ENCODE results near the gene GRIN2A. TPM values are rescaled to one million over a fixed set of nuclear protein-coding genes. Genes with fewer than 3 reads are reported as not detected.

GRIN2A gene
- total RNA-seq, 2 donors from 2014 or later = 0.26 to 21.4 TPM

GRCh38 chr16:10003486-10003885 lies 178.7 kb downstream of the GRIN2A start:
- Histone ChIP-seq H3K4me1 (no peaks in the 10 kb centered on the region), H3K27me3 (no peaks in the 10 kb centered on the region), H3K27ac (no peak overlapping the region), H3K9me3 (no peaks in the 10 kb centered on the region), H3K4me3 (no peak overlapping the region), H3K36me3 (replicated peaks in 1 of 2; ENCODE audit: insufficient read depth in 1 of 2, low read depth in 2 of 2) (no peaks in the 10 kb centered on the region)
- DNase-seq = no peak
- ATAC-seq = no peak
- TF ChIP-seq CTCF (IDR thresholded peaks at IDR 0.05) = no peak
- no peak for TF ChIP-seq POLR2A (IDR thresholded peaks at IDR 0.05)
- WGBS, 2 donors = 54 to 67% methylated on average over 2 of the region's 2 CpGs
- intact Hi-C loops (cut with DNase I) = no loop called here

GRCh38 chr16:10001258-10001775 lies 180.9 kb downstream of the GRIN2A start:
- intact Hi-C loops (cut with DNase I) = no loop called here
- DNase-seq (no peak), ATAC-seq (no peak)
- Histone ChIP-seq H3K9me3 (no peaks in the 10 kb centered on the region), H3K4me3 (no peak overlapping the region), H3K36me3 (replicated peaks in 1 of 2; ENCODE audit: insufficient read depth in 1 of 2, low read depth in 2 of 2) (no peaks in the 10 kb centered on the region), H3K4me1 (no peaks in the 10 kb centered on the region), H3K27ac (no peak overlapping the region), H3K27me3 (no peaks in the 10 kb centered on the region)
- TF ChIP-seq CTCF (IDR thresholded peaks at IDR 0.05) (no peak), POLR2A (IDR thresholded peaks at IDR 0.05) (no peak)
- WGBS, 2 donors = 56 to 63% methylated on average over 2 of the region's 2 CpGs

GRCh38 chr16:9996221-9996620 lies 186.0 kb downstream of the GRIN2A start:
- 34 to 41% methylated on average over 5 of the region's 5 CpGs for WGBS, 2 donors
- ATAC-seq (no peak), DNase-seq (no peak)
- TF ChIP-seq POLR2A (IDR thresholded peaks at IDR 0.05) (no peak), CTCF (IDR thresholded peaks at IDR 0.05) (no peak)
- Histone ChIP-seq H3K27me3 (no peaks in the 10 kb centered on the region), H3K27ac (no peak overlapping the region), H3K9me3 (no peaks in the 10 kb centered on the region), H3K4me3 (no peak overlapping the region), H3K4me1 (no peaks in the 10 kb centered on the region), H3K36me3 (replicated peaks in 1 of 2; ENCODE audit: insufficient read depth in 1 of 2, low read depth in 2 of 2) (no peaks in the 10 kb centered on the region)
- intact Hi-C loops (cut with DNase I) = no loop called here

GRCh38 chr16:9992441-9992840 lies 189.8 kb downstream of the GRIN2A start:
- Histone ChIP-seq H3K36me3 (replicated peaks in 1 of 2; ENCODE audit: insufficient read depth in 1 of 2, low read depth in 2 of 2) (no peaks in the 10 kb centered on the region), H3K27me3 (no peaks in the 10 kb centered on the region), H3K9me3 (no peaks in the 10 kb centered on the region), H3K4me1 (no peaks in the 10 kb centered on the region), H3K27ac (no peak overlapping the region), H3K4me3 (no peak overlapping the region)
- no peak for ATAC-seq
- TF ChIP-seq CTCF (IDR thresholded peaks at IDR 0.05) = no peak
- TF ChIP-seq POLR2A (IDR thresholded peaks at IDR 0.05) = no peak
- no peak for DNase-seq
- intact Hi-C loops (cut with DNase I) = no loop called here
- 60 to 78% methylated on average over 7 of the region's 7 CpGs for WGBS, 2 donors

- H3K9me3 ChIP-seq = no peaks in the 10 kb centered on the region
- H3K27me3 ChIP-seq = no peaks in the 10 kb centered on the region
- WGBS, 2 donors = 59 to 73% methylated on average over 1 of the region's 1 CpG
- no peak for DNase-seq
- no peaks in the 10 kb centered on the region for H3K36me3 ChIP-seq (replicated peaks in 1 of 2; ENCODE audit: insufficient read depth in 1 of 2, low read depth in 2 of 2)
- no peaks in the 10 kb centered on the region for H3K4me1 ChIP-seq
- no peak for ATAC-seq
- intact Hi-C loops (cut with DNase I) = no loop called here
- no peak overlapping the region for H3K27ac ChIP-seq
- H3K4me3 ChIP-seq = no peak overlapping the region
- TF ChIP-seq POLR2A (IDR thresholded peaks at IDR 0.05) (no peak), CTCF (IDR thresholded peaks at IDR 0.05) (no peak)
These were observed 201.2 kb downstream of the GRIN2A start for GRCh38 chr16:9980981-9981380.

All from body of pancreas (tissue), 4 donors.